Effector memory CD4-positive, alpha-beta T cell (primary cell): ENCODE results near the gene TENM4.
A peak's percentile ranks its signal among the peaks of the same experiment; 100 is the strongest.

Experiments used
- DNase-seq, 3 donors: peaks; one replicate each; pipeline ENCODE4 v3.0.0-alpha.2; 2020
- H3K27ac ChIP-seq: 2 replicates; pipeline ENCODE4 v1.7.0; 2013; ENCODE audit warnings: mild to moderate bottlenecking, low read length, moderate library complexity; ENCODE audit not compliant: insufficient read depth, poor library complexity, severe bottlenecking
- H3K27me3 ChIP-seq: replicated peaks from 2 replicates; pipeline ENCODE4 v1.7.0; 2013; ENCODE audit warnings: mild to moderate bottlenecking, low read length; ENCODE audit not compliant: insufficient read depth, control insufficient read depth, poor library complexity, severe bottlenecking
- H3K36me3 ChIP-seq: 2 replicates; pipeline ENCODE4 v1.7.0; 2013; ENCODE audit warnings: mild to moderate bottlenecking, low read length, moderate library complexity; ENCODE audit not compliant: control insufficient read depth, insufficient read depth
- H3K4me1 ChIP-seq: 2 replicates; pipeline ENCODE4 v1.7.0; 2013; ENCODE audit warnings: low read length, mild to moderate bottlenecking; ENCODE audit not compliant: control insufficient read depth, insufficient read depth, poor library complexity, severe bottlenecking
- H3K4me3 ChIP-seq: 2 replicates; pipeline ENCODE4 v1.7.0; 2013; ENCODE audit warnings: low read length, low read depth, mild to moderate bottlenecking; ENCODE audit not compliant: insufficient read depth, poor library complexity, severe bottlenecking
- H3K9me3 ChIP-seq: 2 replicates; pipeline ENCODE4 v1.7.0; 2013; ENCODE audit warnings: mild to moderate bottlenecking, low read length, moderate library complexity; ENCODE audit not compliant: control insufficient read depth

Gene TENM4

DNA sequence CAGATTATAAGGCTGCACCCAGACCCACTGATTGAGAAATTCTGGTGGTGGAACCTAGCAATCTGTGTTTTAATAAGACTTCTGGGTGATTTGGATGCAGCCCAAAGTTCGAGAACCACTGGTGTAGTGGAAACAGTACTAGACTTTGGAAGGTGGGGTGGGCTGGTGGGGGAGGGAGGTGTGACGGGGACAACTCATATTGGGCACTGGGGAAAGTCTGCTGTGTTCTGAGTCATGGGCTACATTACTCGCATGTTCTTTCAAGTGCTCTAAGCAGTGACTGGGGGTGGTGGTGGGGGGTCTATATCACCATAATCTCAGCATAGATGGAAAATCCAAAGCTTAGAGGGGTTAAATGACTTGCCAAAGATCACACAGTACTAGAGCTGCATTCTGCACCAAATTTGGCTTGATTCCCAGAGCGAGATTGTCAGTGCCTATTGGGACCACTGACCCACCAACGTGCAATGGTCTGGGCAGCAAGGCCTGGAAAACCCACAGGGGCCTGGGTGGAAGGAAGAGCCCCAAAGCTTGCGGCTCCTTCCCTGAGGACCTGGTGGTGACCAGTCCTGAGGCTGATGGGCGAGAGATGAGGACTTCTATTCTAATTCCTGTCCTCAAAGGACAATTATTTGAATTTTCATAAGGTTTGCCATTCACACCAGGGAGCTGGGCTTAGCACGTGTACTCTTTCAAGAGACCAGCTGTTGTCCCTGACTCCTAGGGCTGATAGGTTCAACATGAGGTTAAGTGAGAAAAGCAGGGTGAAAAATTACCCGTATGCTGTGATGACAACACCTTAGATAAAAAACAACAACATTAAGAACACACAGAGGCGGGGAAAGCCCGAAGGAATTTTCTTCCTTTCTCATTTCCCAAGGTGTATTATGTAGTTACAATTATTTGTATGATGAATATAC, 788.6 kb downstream of the TENM4 start:
- Histone ChIP-seq H3K36me3 (no peaks in the 10 kb centered on the region), H3K4me1 (no peaks in the 10 kb centered on the region), H3K9me3 (no peaks in the 10 kb centered on the region), H3K27ac (no peak overlapping the region), H3K27me3 (no peaks in the 10 kb centered on the region), H3K4me3 (no peak overlapping the region)
- no peak for DNase-seq

DNA sequence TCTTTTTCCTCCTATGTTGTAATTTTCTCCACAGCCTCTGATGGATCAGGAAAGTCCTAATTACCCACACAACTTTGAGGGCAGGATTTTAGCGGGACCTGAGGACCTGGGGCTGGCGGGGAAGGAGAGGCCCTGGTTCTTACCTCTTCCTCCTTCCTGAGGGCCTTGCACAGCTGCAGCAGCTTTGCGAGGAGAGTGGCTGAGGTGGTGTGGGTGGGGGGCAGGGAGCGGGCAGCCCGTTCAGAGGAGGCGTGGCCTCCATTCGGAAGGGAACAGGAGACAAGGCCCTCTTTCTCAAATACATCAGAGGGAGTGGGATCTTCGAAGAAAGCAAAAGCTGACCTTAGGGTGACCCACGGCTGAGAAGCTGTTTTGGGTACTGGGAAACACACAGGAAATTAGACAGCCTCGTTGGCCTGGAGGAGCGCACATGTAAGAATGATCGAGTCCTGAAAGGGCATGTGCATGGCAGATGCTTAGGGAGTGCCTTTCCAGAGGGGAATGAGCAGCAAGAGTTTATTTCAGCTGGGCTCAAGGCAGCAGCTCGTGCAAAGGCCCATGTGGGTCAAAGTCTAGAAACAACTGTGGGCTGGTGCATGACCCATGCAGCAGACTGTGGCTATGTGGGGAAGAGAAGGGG, 789.6 kb downstream of the TENM4 start:
- Histone ChIP-seq H3K4me3 (no peak overlapping the region), H3K4me1 (no peaks in the 10 kb centered on the region), H3K36me3 (no peaks in the 10 kb centered on the region), H3K27ac (no peak overlapping the region), H3K27me3 (no peaks in the 10 kb centered on the region), H3K9me3 (no peaks in the 10 kb centered on the region)
- DNase-seq = no peak

DNA sequence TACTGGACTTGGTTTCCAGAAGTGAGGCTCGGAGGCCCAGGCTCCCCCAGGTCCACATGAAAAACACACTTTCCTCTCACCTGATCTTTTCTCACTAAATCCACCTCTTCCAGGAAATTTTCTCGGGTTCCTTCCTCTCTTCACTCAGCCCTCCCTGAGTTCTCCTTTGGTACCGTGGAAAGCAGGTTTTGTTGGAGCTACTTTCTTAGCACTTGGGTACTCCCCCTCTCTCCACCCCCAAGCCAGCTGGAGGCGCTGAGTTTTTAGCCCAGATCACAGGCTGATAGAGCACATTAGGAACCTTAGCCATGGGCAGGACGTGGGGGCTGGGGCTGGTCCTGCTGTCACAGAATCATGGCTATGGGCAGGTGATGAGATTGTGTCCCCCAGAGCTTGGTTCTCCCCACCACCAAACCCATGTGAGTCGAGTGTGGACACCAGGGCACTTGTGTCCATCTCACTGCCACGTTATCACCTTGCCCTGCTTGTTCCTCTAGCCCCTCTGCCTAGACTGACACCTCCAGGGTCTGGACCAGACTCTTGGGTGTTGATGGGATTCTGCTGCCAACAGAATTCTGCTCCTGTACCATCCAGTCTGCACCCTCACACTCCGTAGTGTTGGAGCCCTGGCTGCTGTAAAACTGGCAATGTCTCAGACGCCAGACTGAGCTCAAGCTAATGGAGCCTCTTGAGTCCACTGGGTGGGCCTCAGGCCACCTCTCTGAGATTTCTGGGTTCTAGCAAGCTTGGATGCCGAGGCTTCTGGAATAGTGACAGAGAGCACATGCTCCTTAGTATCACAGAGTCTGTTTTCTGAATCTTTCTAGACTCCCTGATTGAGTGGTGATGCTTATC, 791.2 kb downstream of the TENM4 start:
- Histone ChIP-seq H3K36me3 (no peaks in the 10 kb centered on the region), H3K9me3 (no peaks in the 10 kb centered on the region), H3K4me3 (no peak overlapping the region), H3K27ac (no peak overlapping the region), H3K4me1 (no peaks in the 10 kb centered on the region), H3K27me3 (no peaks in the 10 kb centered on the region)
- DNase-seq = no peak

DNA sequence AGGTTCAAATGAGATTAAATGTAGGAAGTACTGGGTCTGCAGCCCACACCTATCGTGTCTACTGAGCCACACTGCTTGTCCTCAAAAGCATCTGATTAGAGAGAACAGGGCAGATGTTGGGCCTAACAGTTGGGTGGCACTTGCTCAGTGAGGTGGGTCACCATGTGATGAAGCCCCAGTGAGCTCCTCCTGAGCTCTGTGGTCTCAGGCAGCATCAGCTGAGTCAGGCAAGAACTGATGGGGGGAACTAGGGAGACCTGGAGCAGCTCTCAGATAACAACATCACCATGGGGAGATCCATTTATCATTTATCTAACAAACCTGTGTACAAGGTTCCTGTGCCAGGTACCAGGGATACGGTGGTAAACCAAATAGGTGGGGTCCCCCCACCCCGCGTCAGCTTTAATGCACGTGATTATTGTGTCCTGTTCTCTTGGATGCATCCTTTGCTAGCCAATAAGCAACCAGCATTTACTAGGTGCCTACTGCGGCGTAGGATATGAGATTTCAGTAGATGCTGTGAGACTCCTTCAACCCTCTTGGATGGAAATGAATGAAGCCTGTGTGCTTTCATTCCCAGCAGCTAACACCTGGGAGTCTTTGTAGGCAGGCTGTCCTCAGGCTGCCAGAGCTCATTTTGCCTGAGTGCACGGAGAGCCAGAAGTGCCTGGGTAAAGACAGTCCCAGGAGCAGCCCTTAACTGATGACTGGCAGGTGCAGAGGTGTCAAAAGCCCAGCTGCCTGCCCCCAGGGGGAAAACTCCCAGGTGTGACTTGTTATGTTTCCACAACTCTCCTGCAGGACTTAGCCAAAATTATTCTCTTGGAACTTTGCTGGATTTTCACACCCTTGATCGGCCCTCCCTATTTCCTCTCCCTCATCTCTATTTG, 792.6 kb downstream of the TENM4 start:
- no peaks in the 10 kb centered on the region for H3K27me3 ChIP-seq
- no peaks in the 10 kb centered on the region for H3K4me1 ChIP-seq
- H3K9me3 ChIP-seq = no peaks in the 10 kb centered on the region
- H3K36me3 ChIP-seq = no peaks in the 10 kb centered on the region
- DNase-seq = no peak
- H3K4me3 ChIP-seq = no peak overlapping the region
- no peak overlapping the region for H3K27ac ChIP-seq

DNA sequence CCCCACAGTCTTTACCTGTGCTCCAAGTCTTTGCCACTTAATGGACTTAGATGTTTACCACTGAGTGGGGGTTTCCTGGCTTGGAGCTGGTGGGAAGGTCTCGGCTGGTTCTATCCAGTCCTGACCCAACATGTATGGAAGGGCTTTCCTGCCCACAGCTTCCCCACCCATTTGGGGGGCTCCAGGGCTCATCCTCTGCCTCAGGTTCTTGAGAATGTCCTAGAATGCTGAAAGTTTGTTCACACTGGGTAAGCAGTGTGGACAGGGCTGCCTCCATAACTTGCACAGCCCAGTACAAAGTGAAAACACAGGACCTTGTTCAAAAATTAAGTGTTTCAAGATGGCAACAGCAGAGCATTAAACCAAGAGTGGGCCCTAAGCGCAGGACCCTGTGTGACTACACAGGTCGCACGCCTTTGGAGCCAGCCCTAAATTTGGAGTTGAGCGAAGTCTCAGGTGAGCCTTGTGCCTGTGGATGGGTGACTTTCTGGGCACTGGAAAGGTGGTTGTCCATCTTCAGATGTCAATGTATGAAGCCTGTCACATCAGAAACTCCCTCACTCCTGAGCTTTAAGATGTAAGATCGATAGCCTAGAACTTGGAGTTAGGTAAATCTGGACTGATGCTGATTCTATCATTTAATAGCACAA, 793.4 kb downstream of the TENM4 start:
- Histone ChIP-seq H3K27me3 (no peaks in the 10 kb centered on the region), H3K36me3 (no peaks in the 10 kb centered on the region), H3K27ac (no peak overlapping the region), H3K4me1 (no peaks in the 10 kb centered on the region), H3K9me3 (no peaks in the 10 kb centered on the region), H3K4me3 (no peak overlapping the region)
- DNase-seq = no peak

DNA sequence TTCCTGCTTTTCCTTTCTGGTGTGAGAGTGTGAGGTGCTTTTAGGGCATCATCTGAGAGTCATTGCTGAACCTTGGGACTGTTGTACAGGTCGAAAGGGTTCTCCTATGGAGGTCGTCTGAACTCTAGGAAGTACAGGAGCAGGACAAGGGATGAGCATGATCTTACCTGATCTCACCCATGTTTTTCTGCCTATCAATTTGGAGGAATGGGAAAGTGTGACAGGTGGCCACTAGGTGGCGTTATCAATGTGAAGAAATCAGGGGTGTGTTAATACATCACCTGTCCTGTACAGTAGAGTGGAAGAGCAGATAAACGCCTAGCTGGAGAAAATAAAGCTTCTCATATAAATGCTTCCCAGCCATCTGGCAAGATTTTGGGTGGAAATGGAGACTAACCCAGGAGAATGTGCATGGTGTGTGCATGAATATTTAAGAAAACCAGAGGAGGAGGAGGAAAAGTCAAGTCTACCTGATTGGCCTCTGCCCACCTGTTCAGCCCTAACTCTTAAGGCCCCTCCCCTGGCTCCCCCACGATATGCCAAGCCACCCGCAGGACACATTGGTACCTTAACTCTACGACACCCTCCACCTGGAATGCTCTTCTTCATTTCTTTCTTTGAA, 794.2 kb downstream of the TENM4 start:
- H3K9me3 ChIP-seq = no peaks in the 10 kb centered on the region
- H3K27ac ChIP-seq = no peak overlapping the region
- H3K4me3 ChIP-seq = no peak overlapping the region

DNA sequence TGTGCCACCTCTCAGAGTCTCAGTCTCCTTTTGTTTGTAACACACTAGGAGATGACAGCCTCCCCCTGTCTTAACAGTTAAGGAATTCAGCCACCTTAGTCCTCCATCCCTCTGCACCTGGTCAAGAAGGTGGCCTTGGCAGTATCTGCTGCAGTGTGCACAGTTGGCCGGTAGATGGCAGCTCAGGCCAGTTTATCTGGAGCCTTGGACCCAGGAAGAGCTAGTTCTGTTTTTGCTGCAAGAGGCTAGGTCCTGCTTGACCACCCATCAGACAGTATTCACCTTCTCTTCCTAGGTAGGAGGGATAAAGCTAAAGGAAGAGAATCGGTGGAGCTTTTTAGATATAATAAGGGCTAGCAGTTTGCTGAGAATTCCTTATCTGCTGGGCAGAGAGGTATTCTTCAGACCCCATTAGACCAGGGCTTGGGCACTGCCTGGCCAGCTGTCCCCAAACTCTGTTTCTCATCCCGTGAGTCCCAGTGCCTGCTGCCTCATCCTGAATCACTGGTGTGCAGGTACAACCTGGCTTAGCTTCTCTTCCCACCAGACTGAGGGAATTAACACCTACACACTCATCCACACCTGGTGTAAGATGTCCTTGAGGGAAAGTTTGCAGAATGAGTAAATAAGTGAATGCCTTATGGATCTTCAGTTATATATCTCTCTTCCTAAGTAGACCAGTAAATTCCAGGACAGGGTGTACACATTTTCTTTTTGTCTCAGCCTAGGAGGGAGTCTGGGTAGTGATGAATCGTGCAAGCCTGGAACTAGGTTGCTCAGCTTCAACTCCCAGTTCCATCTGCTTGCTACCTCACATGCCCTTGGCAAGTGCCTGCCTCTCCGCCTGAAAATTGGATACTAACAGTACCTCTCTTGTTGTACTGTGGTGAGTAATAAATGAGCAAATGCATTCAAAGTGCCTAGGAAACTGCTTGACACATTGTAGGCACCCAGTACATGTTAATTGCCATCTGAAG, 795.3 kb downstream of the TENM4 start:
- Histone ChIP-seq H3K4me1 (no peaks in the 10 kb centered on the region), H3K27me3 (no peaks in the 10 kb centered on the region), H3K27ac (no peak overlapping the region), H3K4me3 (no peak overlapping the region), H3K36me3 (no peaks in the 10 kb centered on the region), H3K9me3 (no peaks in the 10 kb centered on the region)
- DNase-seq = peak; percentile 12 to 21 (median 18)

More for the DNA sequence above, 794.2 kb downstream of the TENM4 start:
- peak in 2 of 3 donors; percentile 9 for DNase-seq
- Histone ChIP-seq H3K4me1 (no peaks in the 10 kb centered on the region), H3K36me3 (no peaks in the 10 kb centered on the region), H3K27me3 (no peaks in the 10 kb centered on the region)

DNA sequence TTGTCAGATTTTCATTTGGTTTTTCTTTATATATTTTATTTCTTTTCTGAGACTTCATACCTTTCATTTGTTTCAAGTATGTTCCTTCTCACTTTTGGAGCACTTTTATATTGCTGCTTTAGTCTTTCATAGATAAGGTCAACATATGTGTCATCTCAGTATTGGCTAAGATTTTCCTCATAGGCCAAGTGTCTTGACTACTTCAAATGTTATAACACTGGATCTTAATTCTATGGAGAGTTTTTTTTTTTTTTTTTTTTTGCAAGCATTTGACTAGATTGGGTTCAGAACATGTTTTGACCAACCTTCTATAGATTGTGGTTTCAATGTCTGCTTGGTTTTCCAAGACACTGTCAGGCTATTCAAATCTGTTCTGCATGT, 797.2 kb downstream of the TENM4 start:
- Histone ChIP-seq H3K4me1 (no peaks in the 10 kb centered on the region), H3K9me3 (no peaks in the 10 kb centered on the region), H3K4me3 (no peak overlapping the region), H3K36me3 (no peaks in the 10 kb centered on the region), H3K27me3 (no peaks in the 10 kb centered on the region), H3K27ac (no peak overlapping the region)
- no peak for DNase-seq
